GM12878 (cell line): Measurements from ENCODE around the gene ZBTB16. TPM values are rescaled to one million over a fixed set of nuclear protein-coding genes. Genes with fewer than 3 reads are reported as not detected.

Experiments used
- ATAC-seq: fragments of 200-7000 bp; cut with Tn5 transposase; 3 replicates; pipeline ENCODE4 v1.9.1; 2020; ENCODE audit warnings: mild to moderate bottlenecking, moderate library complexity
- Bru-seq: library from RNA; stranded (reverse); fragments of 400-500 nt; gene quantifications from one replicate; lab custom pipeline; 2021; lab: Mats Ljungman, UMichigan
- BruChase-seq, 2 experiments: library from RNA; stranded (reverse); fragments of 400-500 nt; gene quantifications; one replicate each; lab custom pipeline; 2021; lab: Mats Ljungman, UMichigan
- BruUV-seq: library from RNA; stranded (reverse); fragments of 400-500 nt; replicated peaks from 2 replicates; lab custom pipeline; 2021; lab: Mats Ljungman, UMichigan
- CTCF ChIA-PET: fragments of 300-600 bp; sonication (Branson Sonifier 250); formaldehyde crosslinking; extraction: SDS; loops from one replicate; lab custom pipeline; 2021; ENCODE audit warnings: inconsistent platforms; lab: Yijun Ruan, JAX
- POLR2A ChIA-PET: fragments of 350-600 bp; formaldehyde crosslinking; extraction: SDS; loops from one replicate; lab custom pipeline; 2021; ENCODE audit warnings: inconsistent platforms; lab: Charles Lee
- RAD21 ChIA-PET: fragments of 300-600 bp; sonication (Branson Sonifier 250); formaldehyde crosslinking; loops from one replicate; lab custom pipeline; 2023; ENCODE audit warnings: antibody characterized with exemption; ENCODE audit not compliant: unreplicated experiment; lab: Charles Lee
- SMC1A ChIA-PET: fragments of 300-600 bp; sonication (Branson Sonifier 250); formaldehyde crosslinking; loops from one replicate; lab custom pipeline; 2023; ENCODE audit not compliant: unreplicated experiment, uncharacterized antibody; lab: Charles Lee
- DNase-seq: peaks from one replicate; pipeline ENCODE4 v3.0.0-alpha.2; 2011; ENCODE audit warnings: low read depth, low spot score
- FAIRE-seq: peaks from 3 replicates; lab custom pipeline; 2011; peaks lifted over from hg19 to GRCh38; lab: Jason Lieb, UNC
- H2AFZ ChIP-seq: 2 replicates; pipeline ENCODE4 v1.6.0; 2011; ENCODE audit warnings: low read depth, low read length, control low read depth; ENCODE audit not compliant: control insufficient read depth
- H3K27ac ChIP-seq: 2 replicates; pipeline ENCODE4 v1.5.1; 2011; ENCODE audit warnings: control low read depth; ENCODE audit not compliant: control insufficient read depth, insufficient read depth
- H3K27me3 ChIP-seq, 2 experiments: replicated peaks in 1 of 2; 2 replicates each; pipeline versions ENCODE4 v1.6.0 to v1.6.1; 2011; ENCODE audit warnings: low read length in 1 of 2; ENCODE audit not compliant: control insufficient read depth in 2 of 2, insufficient read depth in 2 of 2
- H3K36me3 ChIP-seq, 2 experiments: 2 replicates each; pipeline ENCODE4 v1.5.1; 2011; ENCODE audit warnings: low read length in 1 of 2; ENCODE audit not compliant: control insufficient read depth in 2 of 2, insufficient read depth in 2 of 2
- H3K4me1 ChIP-seq: 2 replicates; pipeline ENCODE4 v1.6.1; 2011; ENCODE audit warnings: mild to moderate bottlenecking, low read length, moderate library complexity, mixed read lengths; ENCODE audit not compliant: control insufficient read depth, insufficient read depth
- H3K4me2 ChIP-seq: 2 replicates; pipeline ENCODE4 v1.6.0; 2011; ENCODE audit warnings: control low read depth; ENCODE audit not compliant: control insufficient read depth, insufficient read depth
- H3K4me3 ChIP-seq: fragments of 200-600 bp; sonication (generic); 2 replicates; pipeline ENCODE4 v1.5.1; 2016
- H3K79me2 ChIP-seq: 2 replicates; pipeline ENCODE4 v1.6.0; 2011; ENCODE audit warnings: low read length; ENCODE audit not compliant: control insufficient read depth, insufficient read depth
- H3K9ac ChIP-seq: 2 replicates; pipeline ENCODE4 v1.8.0; 2011; ENCODE audit warnings: low read length, control low read depth, mixed read lengths; ENCODE audit not compliant: control insufficient read depth, insufficient read depth
- H3K9me3 ChIP-seq: replicated peaks from 3 replicates; pipeline ENCODE4 v1.5.1; 2011; ENCODE audit warnings: mild to moderate bottlenecking, low read length; ENCODE audit not compliant: control insufficient read depth, insufficient read depth
- H4K20me1 ChIP-seq: 2 replicates; pipeline ENCODE4 v1.6.0; 2011; ENCODE audit not compliant: control insufficient read depth, insufficient read depth
- ELK1 ChIP-seq: IDR thresholded peaks from 2 replicates; pipeline ENCODE4 v1.6.1; 2012; ENCODE audit warnings: low read depth, low read length, improper control_type of control experiment
- ETV6 ChIP-seq, 2 experiments: fragments of 450-650 bp in 1 of 2; IDR thresholded peaks in 1 of 2; conservative IDR thresholded peaks in 1 of 2; 2 replicates each; pipeline ENCODE4 v1.6.1; 2014; ENCODE audit warnings: antibody characterized with exemption in 1 of 2, borderline replicate concordance in 1 of 2, low read depth in 1 of 2, mild to moderate bottlenecking in 1 of 2, moderate library complexity in 1 of 2
- HCFC1 ChIP-seq: fragments of 150-350 bp; IDR thresholded peaks from 2 replicates; pipeline ENCODE4 v1.6.1; 2014; ENCODE audit warnings: low read length
- POLR2A ChIP-seq: IDR thresholded peaks from 2 replicates; pipeline ENCODE4 v1.6.1; 2011; ENCODE audit warnings: low read depth, mild to moderate bottlenecking, low read length
- RCOR1 ChIP-seq: conservative IDR thresholded peaks from 2 replicates; pipeline ENCODE4 v1.6.1; 2012; ENCODE audit warnings: low read depth, low read length, improper control_type of control experiment
- SMAD5 ChIP-seq: IDR thresholded peaks from 2 replicates; pipeline ENCODE4 v1.6.1; 2016; ENCODE audit warnings: antibody characterized with exemption, low read depth
- whole genome bisulfite sequencing: methylation state at CpG from one replicate; pipeline ENCODE4 v1.1.6; 2016; ENCODE audit warnings: low lambda C conversion rate; ENCODE audit not compliant: insufficient replicate concordance, insufficient coverage; ENCODE audit errors: missing lambda C conversion rate; 5-methylcytosine and 5-hydroxymethylcytosine counted together
- in situ Hi-C: fragments of 300-500 bp; cut with MboI; formaldehyde crosslinking; loops from 9 replicates; pipeline ENCODE4 v1.14.3; 2018; ENCODE audit warnings: mixed read lengths
- intact Hi-C: fragments of 100-400 bp; cut with micrococcal nuclease; formaldehyde crosslinking; loops from one replicate; pipeline ENCODE4 v1.14.2; 2022; ENCODE audit not compliant: unreplicated experiment
- long read RNA-seq, 2 experiments: library from polyadenylated mRNA; unstranded; transcript quantifications; one replicate each; pipeline ENCODE4 v2.0.0, GENCODE V29; 2019 to 2020
- polyA minus RNA-seq, 3 experiments: library from RNA; depleted of rRNA, polyadenylated mRNA; stranded (reverse); fragments of >200 nt; gene quantifications; 2 replicates each; pipeline ENCODE4 v1.2.3, GENCODE V29; 2011
- polyA plus RNA-seq, 11 experiments: library from polyadenylated mRNA; depleted of rRNA in 4 of 11; unstranded in 6 of 11; stranded (reverse) in 5 of 11; fragments of >200 nt; fragmentation: Nextera tagmentation in 4 of 11; fragmentation: Illumina TruSeq in 1 of 11; extraction: Ambion mirVana in 4 of 11; extraction: Trizol in 1 of 11; gene quantifications; 1 replicate in 1 of 11; 2 replicates in 10 of 11; pipeline versions ENCODE4 v1.2.1 to v1.2.3, GENCODE V29; 2011 to 2016; ENCODE audit warnings: inconsistent platforms in 2 of 11, missing spikeins in 2 of 11, low read depth in 1 of 11
- total RNA-seq, 4 experiments: library from RNA; depleted of rRNA in 3 of 4; stranded (reverse); fragments of >200 nt in 3 of 4; fragmentation: Illumina TruSeq in 1 of 4; extraction: Trizol in 1 of 4; gene quantifications; 2 replicates each; pipeline versions ENCODE4 v1.2.1 to v1.2.3, GENCODE V29; 2013 to 2021
- TF ChIP-seq, protein P1 (sequence below): IDR thresholded peaks from 2 replicates; pipeline ENCODE4 v1.6.1; 2012; ENCODE audit warnings: low read length, inconsistent platforms
- TF ChIP-seq, protein P2 (sequence below): fragments of 450-650 bp; conservative IDR thresholded peaks from 2 replicates; pipeline ENCODE4 v1.6.1; 2017; ENCODE audit warnings: mild to moderate bottlenecking, moderate library complexity

The ZBTB16 gene
- not detected in 2 replicates for total RNA-seq (2013; cell fraction: nucleolus; rRNA removed)
- total RNA-seq (2014; rRNA removed) (not detected in 2 replicates), total RNA-seq (2014; rRNA removed; fragmentation: Illumina TruSeq; extraction: Trizol) (not detected in 2 replicates), total RNA-seq (2021) (0.13 and 0.38 TPM in 2 replicates), polyA plus RNA-seq (2011; rRNA removed) (not detected in 2 replicates), polyA plus RNA-seq (2014; fragmentation: Illumina TruSeq; extraction: Trizol) (not detected in 2 replicates), polyA plus RNA-seq (2014; fragmentation: Nextera tagmentation; extraction: Ambion mirVana) (not detected), polyA plus RNA-seq (2014; rRNA removed) (not detected in 2 replicates), polyA plus RNA-seq (2016; fragmentation: Nextera tagmentation; extraction: Ambion mirVana) (not detected), polyA minus RNA-seq (2011; rRNA and poly(A)+ RNA removed) (not detected in 2 replicates), Bru-seq, nascent RNA (not detected), BruChase-seq, experiment 1, labeled RNA remaining after a 6-hour chase (percentile 1 among the genes with signal in this experiment), BruChase-seq, experiment 2, labeled RNA remaining after a 2-hour chase (percentile 0 among the genes with signal in this experiment)
- not detected for polyA plus RNA-seq (2011; ENCODE audit: low read depth)
- not detected in 2 replicates for polyA plus RNA-seq (2011; cell fraction: cytosol; rRNA removed)
- not detected in 2 replicates for polyA plus RNA-seq (2011; cell fraction: nucleus; rRNA removed)
- not detected in 2 replicates for polyA plus RNA-seq (2012)
- not detected in 2 replicates for polyA minus RNA-seq (2011; cell fraction: cytosol; rRNA and poly(A)+ RNA removed)
- polyA minus RNA-seq (2011; cell fraction: nucleus; rRNA and poly(A)+ RNA removed) = not detected in 2 replicates
- long read RNA-seq, experiment 1 = 0 reads
- long read RNA-seq, experiment 2 = 0 reads

DNA sequence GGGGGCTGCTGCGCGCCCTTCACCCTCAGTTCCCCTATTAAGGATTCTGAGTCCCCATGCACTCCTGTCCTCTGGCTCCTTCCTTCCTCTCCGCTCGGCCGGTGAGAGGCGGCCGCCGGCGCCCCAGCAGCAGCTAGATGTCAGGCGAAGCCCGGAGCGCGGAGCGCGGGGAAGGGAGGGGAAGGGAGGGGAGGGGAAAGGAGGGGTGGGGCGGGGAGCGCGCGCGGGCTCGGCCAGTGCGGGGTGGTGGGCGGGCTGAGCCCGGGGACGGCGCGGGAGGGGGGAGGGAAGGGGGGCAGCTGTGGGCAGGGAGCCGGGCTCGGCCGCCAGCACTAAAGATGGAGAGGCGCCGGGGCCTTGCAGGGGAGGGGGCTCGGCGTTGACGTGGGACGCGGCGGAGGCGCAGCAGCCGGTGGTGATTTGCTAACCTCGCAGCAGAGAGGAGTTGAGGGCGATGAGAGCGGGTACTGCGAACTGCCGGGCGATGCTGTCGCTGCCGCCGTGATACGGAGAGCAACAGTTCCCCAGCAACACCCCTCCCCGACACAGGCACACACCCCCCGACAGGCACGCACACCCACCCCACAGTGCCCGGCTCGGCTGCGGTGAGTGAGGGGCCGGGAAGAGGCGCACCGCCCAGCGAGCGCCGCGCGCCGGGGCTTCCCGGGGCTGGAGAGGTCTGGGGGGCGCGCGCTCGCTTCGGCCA lies at the start of gene ZBTB16:
ZBTB16 (plus strand) TSS at position 434 of the 706 bp plus-strand sequence. CDS start 3,590 bp downstream, outside the sequence.
- no peak within 1 kb of the TSS for H3K27ac ChIP-seq
- no TSS peak for BruUV-seq
- no peak for TF ChIP-seq HCFC1
- 5% methylated on average over 23 of the region's 71 CpGs for WGBS
- no peak within 1 kb of the TSS for H3K4me3 ChIP-seq
- FAIRE-seq (no peak), DNase-seq (no peak), ATAC-seq (no peak)
- CTCF ChIA-PET = no interaction called here
- no peaks in the 10 kb centered on the region for H3K9me3 ChIP-seq
- no peaks in the 10 kb centered on the region for H3K79me2 ChIP-seq
- no peak within 1 kb of the TSS for H2AFZ ChIP-seq
- intact Hi-C loops = no loop called here
- in situ Hi-C loops = no loop called here
- H3K4me1 ChIP-seq = no peaks in the 10 kb centered on the region
- SMC1A ChIA-PET = no interaction called here
- RAD21 ChIA-PET = no interaction called here
- H3K4me2 ChIP-seq = no peak within 1 kb of the TSS
- no peaks in the 10 kb centered on the region for H3K36me3 ChIP-seq
- POLR2A ChIA-PET = no interaction called here
- H4K20me1 ChIP-seq = no peaks in the 10 kb centered on the region
- H3K9ac ChIP-seq = no peak within 1 kb of the TSS
- H3K27me3 ChIP-seq = peaks cover 12% of the 10 kb centered on the region in 2 experiments

- H3K4me2 ChIP-seq = no peak overlapping the region
- BruUV-seq = no TSS peak
- intact Hi-C loops = no loop called here
- no peaks in the 10 kb centered on the region for H3K4me1 ChIP-seq
- in situ Hi-C loops = no loop called here
- POLR2A ChIA-PET = no interaction called here
- SMC1A ChIA-PET = no interaction called here
- no peak overlapping the region for H3K27ac ChIP-seq
- H2AFZ ChIP-seq = no peak overlapping the region
- no peaks in the 10 kb centered on the region for H3K79me2 ChIP-seq
- ATAC-seq (no peak), DNase-seq (no peak), FAIRE-seq (no peak)
- H3K9me3 ChIP-seq = no peaks in the 10 kb centered on the region
- WGBS = 33% methylated on average over 4 of the region's 4 CpGs
- no peaks in the 10 kb centered on the region for H4K20me1 ChIP-seq
- no peaks in the 10 kb centered on the region; a peak in 1 of 4 replicates for H3K27me3 ChIP-seq
- H3K9ac ChIP-seq = no peak overlapping the region
- RAD21 ChIA-PET = no interaction called here
- H3K4me3 ChIP-seq = no peak overlapping the region
- H3K36me3 ChIP-seq = no peaks in the 10 kb centered on the region
- CTCF ChIA-PET = no interaction called here
- TF ChIP-seq, protein P1, sequence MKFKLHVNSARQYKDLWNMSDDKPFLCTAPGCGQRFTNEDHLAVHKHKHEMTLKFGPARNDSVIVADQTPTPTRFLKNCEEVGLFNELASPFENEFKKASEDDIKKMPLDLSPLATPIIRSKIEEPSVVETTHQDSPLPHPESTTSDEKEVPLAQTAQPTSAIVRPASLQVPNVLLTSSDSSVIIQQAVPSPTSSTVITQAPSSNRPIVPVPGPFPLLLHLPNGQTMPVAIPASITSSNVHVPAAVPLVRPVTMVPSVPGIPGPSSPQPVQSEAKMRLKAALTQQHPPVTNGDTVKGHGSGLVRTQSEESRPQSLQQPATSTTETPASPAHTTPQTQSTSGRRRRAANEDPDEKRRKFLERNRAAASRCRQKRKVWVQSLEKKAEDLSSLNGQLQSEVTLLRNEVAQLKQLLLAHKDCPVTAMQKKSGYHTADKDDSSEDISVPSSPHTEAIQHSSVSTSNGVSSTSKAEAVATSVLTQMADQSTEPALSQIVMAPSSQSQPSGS = no peak
- TF ChIP-seq, protein P2, sequence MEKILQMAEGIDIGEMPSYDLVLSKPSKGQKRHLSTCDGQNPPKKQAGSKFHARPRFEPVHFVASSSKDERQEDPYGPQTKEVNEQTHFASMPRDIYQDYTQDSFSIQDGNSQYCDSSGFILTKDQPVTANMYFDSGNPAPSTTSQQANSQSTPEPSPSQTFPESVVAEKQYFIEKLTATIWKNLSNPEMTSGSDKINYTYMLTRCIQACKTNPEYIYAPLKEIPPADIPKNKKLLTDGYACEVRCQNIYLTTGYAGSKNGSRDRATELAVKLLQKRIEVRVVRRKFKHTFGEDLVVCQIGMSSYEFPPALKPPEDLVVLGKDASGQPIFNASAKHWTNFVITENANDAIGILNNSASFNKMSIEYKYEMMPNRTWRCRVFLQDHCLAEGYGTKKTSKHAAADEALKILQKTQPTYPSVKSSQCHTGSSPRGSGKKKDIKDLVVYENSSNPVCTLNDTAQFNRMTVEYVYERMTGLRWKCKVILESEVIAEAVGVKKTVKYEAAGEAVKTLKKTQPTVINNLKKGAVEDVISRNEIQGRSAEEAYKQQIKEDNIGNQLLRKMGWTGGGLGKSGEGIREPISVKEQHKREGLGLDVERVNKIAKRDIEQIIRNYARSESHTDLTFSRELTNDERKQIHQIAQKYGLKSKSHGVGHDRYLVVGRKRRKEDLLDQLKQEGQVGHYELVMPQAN = no peak
- TF ChIP-seq RCOR1 = no peak
- no peak for TF ChIP-seq ETV6 (conservative IDR thresholded peaks at IDR 0.05 in 1 of 2, IDR thresholded peaks at IDR 0.05 in 1 of 2; ENCODE audit: borderline replicate concordance in 1 of 2, low read depth in 1 of 2)
- TF ChIP-seq ELK1 = no peak
- TF ChIP-seq POLR2A = no peak
- TF ChIP-seq SMAD5 = no peak
These were observed 48.6 kb upstream of the ZBTB16 start for GRCh38 chr11:114010931-114011330.
